Epithelial cell of proximal tubule (primary cell): ENCODE measurements around the gene BTBD10. TPM values are rescaled to one million over a fixed set of nuclear protein-coding genes. Genes with fewer than 3 reads are reported as not detected.
"Not testable (repeated sequence)": the region's sequence is repeated elsewhere in the genome, so short reads cannot be mapped to it uniquely, and the experiment has no call there.

ENCODE experiments used
- DNase-seq: peaks from one replicate; pipeline ENCODE4 v3.0.0-alpha.2; 2011; ENCODE audit warnings: low read depth
- H3K4me3 ChIP-seq: 2 replicates; pipeline ENCODE4 v1.5.1; 2011; ENCODE audit warnings: low read depth, mild to moderate bottlenecking, low read length
- total RNA-seq: library from RNA; depleted of rRNA; stranded (reverse); fragments of >200 nt; gene quantifications from 2 replicates; pipeline ENCODE4 v1.2.3, GENCODE V29; 2015
- TF ChIP-seq, protein P1 (sequence below): conservative IDR thresholded peaks from 2 replicates; pipeline ENCODE4 v1.5.1; 2012; ENCODE audit warnings: low read depth, mild to moderate bottlenecking, low read length

The BTBD10 gene
- total RNA-seq, 1 donor from 2014 or later = 55.5 TPM

GRCh38 chr11:13446444-13446843, 16.6 kb downstream of the BTBD10 start:
- H3K4me3 ChIP-seq = no peak overlapping the region
- DNase-seq = no peak
- TF ChIP-seq, protein P1, sequence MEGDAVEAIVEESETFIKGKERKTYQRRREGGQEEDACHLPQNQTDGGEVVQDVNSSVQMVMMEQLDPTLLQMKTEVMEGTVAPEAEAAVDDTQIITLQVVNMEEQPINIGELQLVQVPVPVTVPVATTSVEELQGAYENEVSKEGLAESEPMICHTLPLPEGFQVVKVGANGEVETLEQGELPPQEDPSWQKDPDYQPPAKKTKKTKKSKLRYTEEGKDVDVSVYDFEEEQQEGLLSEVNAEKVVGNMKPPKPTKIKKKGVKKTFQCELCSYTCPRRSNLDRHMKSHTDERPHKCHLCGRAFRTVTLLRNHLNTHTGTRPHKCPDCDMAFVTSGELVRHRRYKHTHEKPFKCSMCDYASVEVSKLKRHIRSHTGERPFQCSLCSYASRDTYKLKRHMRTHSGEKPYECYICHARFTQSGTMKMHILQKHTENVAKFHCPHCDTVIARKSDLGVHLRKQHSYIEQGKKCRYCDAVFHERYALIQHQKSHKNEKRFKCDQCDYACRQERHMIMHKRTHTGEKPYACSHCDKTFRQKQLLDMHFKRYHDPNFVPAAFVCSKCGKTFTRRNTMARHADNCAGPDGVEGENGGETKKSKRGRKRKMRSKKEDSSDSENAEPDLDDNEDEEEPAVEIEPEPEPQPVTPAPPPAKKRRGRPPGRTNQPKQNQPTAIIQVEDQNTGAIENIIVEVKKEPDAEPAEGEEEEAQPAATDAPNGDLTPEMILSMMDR = no peak

GRCh38 chr11:13445588-13445987, 17.4 kb downstream of the BTBD10 start:
- DNase-seq = no peak
- H3K4me3 ChIP-seq = no peak overlapping the region
- TF ChIP-seq, protein P1 = no peak

DNA sequence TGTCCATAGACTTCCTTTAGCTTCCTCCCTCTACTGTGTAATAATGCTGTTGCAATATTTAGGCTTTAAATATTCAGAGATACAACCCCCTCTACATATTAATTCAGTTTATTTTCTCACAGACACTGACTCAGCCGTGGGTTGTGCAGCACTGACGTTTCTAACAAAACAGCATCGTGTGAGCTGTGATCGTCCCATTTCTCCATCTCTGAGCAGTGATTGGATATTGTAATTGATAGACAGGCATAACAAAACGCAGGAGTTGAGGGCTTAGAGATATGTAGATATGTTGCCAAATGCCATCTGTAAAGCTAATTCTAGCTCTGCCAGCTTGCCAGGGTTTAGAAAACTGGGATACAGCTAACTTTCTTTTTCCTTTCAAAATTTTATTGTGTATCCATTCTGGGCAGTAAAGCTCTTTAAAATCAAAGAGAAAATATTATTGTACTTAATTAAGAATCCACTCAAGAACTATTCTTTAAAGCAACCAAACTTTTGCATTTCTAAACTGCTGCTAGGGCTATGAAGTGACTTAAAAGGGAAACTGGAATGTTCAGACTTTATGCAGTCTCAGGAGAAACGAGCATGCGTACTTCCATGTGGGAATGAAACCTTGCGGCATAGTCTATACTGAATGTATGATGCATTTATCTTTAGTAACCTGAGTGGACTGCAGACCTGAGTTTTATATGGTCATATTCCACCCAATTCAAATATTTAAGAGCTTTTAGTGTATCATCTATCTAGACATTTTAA, 22.7 kb downstream of the BTBD10 start:
- TF ChIP-seq, protein P1 = no peak
- peak overlapping the region; percentile 38 for H3K4me3 ChIP-seq
- DNase-seq = peak; percentile 79

DNA sequence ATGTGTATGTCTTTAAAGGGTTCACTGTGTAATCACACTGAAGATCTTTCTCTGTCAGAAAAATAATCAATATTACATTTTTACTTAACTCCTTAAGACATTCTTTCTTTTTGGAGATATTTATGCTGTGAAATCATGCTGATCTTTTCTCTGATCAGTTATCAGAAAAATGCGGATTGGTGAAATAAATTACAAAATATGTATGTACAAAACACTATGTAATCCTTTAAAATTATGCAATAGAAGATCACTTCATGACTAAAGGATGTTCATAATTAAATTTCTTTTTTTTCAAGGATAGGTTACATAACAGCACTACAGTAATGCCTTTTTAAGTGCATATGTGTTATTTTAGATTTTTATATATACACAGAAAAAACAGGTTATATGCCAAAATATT, 24.7 kb downstream of the BTBD10 start:
- no peak overlapping the region for H3K4me3 ChIP-seq
- no peak for DNase-seq
- TF ChIP-seq, protein P1 = no peak

GRCh38 chr11:13436836-13437235, 26.2 kb downstream of the BTBD10 start:
- not testable (repeated sequence) for DNase-seq, H3K4me3 ChIP-seq

DNA sequence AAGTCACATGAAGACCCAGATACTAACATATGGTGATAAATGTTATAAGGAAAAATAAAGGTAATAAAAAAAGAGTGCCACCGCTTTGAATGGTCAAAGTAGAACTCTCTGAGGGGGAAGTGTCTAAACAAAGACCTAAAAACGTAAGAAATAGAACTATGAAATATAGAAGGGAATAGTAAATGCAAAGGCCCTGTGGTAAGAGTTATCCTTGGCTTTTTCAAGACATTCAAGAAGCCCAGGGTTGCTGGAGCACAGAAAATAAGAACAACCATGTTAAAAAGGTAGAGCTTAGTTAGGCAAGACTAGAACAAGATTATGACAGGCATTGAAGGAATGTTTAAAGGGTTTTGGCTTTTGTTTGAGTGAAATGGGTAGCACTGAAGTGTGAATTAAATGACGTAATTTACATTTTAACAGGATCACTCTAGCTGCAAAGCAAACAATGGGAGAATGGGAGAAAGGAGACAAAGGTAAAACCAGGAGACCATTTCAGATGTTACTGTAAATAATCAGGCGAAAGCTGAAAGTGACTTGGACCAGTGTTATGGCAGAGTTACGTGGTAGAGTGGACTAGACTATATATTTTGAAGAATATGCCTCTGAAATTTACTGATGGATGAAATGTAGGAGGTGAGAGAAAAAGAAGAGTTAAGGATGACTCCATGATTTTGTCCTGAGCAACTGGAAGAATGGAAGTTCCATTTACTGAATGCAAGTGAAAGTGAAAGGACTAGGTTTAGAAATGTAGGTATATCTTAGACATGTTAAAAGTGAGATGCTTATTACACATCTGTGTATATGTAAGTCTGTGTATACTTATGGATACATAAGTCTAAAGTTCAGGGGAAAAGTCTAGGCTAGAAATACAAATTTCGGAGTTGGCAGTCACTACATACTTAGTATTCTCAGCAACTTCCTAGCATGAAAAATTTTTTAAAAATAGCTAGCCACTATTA, 28.5 kb downstream of the BTBD10 start:
- TF ChIP-seq, protein P1 = no peak
- H3K4me3 ChIP-seq = peak overlapping the region; percentile 32
- DNase-seq = peak; percentile 90

GRCh38 chr11:13433437-13433836, 29.6 kb downstream of the BTBD10 start:
- TF ChIP-seq, protein P1 = no peak
- DNase-seq = no peak
- H3K4me3 ChIP-seq = no peak overlapping the region
